ENCODE data around the gene H2AZ2.

H2AZ2 gene

DNA sequence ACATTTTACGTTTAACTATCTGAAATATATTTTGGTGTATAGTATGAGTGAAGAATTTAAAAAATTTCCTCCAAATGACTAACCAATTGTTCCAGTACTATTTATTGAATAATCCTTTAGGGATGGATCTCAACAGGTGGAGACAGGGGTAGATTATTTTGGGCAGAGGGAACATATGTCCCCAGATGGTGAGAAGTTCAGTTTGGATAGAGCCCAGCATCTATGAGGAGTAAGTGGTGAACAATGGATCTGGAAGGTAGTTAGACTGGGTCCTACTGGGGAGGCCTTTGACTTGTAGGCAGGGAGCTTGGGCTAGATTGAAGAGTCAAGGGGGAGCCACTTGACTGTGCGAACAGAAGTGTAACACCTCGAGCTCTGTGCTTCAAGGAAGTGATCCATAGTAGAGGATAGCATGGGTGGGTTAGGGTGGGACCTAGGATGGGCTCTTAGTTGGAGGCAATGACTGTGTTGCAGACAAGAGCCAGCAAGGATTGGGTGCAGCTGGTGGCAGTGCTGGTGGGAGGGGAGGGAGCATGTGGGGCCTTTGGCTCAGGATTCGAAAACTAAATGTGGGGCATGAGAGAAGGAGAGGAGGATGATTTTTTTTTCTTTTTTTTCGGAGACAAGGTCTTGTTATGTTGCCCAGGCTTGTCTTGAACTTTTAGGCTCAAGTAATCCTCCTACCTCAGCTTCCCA is 41.3 kb upstream of the H2AZ2 start:
- DNase-seq (ENCODE audit: low spot score), result no peak
- in situ Hi-C loops (cut with MboI; ENCODE audit: low sequenced_read_pairs, unreplicated experiment), result no loop called here
- TF ChIP-seq, protein P1, sequence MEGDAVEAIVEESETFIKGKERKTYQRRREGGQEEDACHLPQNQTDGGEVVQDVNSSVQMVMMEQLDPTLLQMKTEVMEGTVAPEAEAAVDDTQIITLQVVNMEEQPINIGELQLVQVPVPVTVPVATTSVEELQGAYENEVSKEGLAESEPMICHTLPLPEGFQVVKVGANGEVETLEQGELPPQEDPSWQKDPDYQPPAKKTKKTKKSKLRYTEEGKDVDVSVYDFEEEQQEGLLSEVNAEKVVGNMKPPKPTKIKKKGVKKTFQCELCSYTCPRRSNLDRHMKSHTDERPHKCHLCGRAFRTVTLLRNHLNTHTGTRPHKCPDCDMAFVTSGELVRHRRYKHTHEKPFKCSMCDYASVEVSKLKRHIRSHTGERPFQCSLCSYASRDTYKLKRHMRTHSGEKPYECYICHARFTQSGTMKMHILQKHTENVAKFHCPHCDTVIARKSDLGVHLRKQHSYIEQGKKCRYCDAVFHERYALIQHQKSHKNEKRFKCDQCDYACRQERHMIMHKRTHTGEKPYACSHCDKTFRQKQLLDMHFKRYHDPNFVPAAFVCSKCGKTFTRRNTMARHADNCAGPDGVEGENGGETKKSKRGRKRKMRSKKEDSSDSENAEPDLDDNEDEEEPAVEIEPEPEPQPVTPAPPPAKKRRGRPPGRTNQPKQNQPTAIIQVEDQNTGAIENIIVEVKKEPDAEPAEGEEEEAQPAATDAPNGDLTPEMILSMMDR (IDR thresholded peaks at IDR 0.05; ENCODE audit: borderline replicate concordance, control extremely low read depth, extremely low read depth, insufficient read depth, missing control alignments), result no peak

DNA sequence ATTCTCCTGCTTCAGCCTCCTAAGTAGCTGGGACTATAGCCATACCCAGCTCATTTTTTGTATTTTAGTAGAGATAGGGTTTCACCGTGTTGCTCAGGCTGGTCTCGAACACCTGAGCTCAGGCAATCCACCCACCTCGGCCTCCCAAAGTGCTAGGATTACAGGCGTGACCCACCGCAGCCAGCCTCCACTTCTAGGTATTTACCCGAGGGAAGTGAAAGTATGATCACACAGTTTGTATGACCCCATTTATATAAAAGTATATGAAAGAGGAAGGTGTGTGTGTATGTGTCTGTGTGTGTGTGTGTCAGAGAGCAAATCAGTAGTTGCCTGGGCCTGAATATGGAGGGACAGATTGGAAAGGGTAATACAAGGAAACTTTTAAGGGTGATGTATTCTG is 39.4 kb upstream of the H2AZ2 start:
- TF ChIP-seq, protein P1 (IDR thresholded peaks at IDR 0.05; ENCODE audit: borderline replicate concordance, control extremely low read depth, extremely low read depth, insufficient read depth, missing control alignments), result no peak
- DNase-seq (ENCODE audit: low spot score), result no peak
- in situ Hi-C loops (cut with MboI; ENCODE audit: low sequenced_read_pairs, unreplicated experiment), result no loop called here

DNA sequence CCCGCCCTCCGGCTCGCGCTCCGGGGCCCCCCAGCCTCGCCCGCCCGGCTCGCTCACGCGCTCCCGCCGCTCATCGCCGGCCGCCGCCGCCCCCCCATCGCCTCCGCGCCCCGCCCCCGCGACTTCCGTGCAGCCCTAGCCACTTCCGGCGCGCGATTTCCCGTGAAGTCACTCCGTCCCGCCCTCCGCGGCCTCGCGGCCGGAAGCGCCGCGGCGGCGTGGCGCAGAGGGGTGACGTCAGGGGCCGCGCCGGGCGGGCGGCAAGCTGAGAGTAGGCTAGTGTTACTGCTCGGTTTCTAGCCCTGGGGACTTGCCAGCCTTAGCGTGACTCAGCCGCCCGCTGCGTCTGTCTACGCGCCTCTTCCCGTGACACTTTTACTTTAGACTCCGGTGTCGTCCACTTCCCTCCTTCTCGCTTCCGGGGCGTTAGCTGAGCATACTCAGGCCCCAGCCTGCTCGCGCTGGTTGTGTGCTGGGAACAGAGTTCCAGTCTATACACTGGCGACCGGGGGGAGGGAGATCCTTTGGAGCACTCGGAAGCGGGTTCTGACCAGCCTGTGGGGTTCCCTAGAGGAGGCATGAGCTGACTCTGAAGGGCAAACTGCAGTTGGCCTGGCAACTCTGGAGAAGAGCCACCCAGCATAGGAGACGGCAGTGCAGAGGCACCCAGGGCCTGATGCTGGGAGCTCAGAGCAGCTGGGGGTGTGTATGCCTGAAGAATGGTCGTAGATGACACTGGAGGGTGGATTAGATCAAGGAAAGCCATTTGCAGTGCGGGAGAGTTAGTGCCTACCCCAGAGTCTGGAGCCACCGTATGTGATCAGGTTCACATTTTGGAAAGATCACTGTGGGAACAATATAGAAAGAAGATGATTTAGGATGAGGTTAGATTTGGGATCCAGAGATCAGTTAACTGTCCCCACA is 37.8 kb upstream of the H2AZ2 start, which contains the start of gene PURB:
PURB (minus strand) TSS at position 137 of the 924 bp plus-strand sequence. CDS start 182 bp downstream, outside the sequence.
- in situ Hi-C loops (cut with MboI; ENCODE audit: low sequenced_read_pairs, unreplicated experiment), result no loop called here
- DNase-seq (ENCODE audit: low spot score), result peak; percentile 95
- TF ChIP-seq, protein P1 (IDR thresholded peaks at IDR 0.05; ENCODE audit: borderline replicate concordance, control extremely low read depth, extremely low read depth, insufficient read depth, missing control alignments), result no peak

DNA sequence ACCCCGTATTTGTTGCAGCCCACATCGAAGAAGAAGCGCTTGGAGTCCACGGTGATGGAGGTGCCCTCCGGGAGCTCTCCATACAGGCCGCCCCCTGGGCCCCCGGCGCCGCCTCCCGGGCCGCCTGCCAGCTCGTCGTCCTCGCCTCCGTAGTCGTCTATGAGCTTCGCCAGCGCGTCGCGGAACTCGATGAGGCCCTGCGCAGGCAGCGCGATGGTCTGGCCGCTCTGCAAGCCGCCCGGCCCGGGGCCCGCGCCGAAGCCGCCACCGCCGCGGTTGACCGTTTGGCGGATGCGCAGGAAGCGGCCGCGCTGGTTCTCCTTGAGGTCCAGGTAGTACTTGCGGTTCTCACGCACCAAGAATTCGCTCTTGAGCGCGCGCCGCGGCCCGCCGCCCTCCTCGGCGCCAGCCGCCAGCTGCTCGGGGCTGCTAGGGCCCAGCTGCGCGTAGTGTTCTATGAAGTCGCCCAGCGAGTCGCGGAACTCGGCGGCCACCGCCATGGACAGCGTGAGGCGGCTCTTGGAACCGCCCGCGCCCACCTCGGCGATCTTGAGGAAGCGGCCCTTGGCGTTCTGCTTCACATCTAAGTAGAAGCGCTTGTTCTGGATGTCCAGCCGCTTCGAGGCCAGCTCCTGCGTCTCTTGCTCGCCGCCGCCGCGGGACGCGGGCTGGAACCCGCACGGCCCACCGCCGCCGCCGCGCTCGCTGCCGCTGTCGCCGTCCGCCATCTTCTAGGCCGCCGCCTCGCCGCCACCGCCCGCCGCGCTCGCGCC is 36.9 kb upstream of the H2AZ2 start:
- in situ Hi-C loops (cut with MboI; ENCODE audit: low sequenced_read_pairs, unreplicated experiment), result no loop called here
- TF ChIP-seq, protein P1 (IDR thresholded peaks at IDR 0.05; ENCODE audit: borderline replicate concordance, control extremely low read depth, extremely low read depth, insufficient read depth, missing control alignments), result no peak
- DNase-seq (ENCODE audit: low spot score), result peak; percentile 52

DNA sequence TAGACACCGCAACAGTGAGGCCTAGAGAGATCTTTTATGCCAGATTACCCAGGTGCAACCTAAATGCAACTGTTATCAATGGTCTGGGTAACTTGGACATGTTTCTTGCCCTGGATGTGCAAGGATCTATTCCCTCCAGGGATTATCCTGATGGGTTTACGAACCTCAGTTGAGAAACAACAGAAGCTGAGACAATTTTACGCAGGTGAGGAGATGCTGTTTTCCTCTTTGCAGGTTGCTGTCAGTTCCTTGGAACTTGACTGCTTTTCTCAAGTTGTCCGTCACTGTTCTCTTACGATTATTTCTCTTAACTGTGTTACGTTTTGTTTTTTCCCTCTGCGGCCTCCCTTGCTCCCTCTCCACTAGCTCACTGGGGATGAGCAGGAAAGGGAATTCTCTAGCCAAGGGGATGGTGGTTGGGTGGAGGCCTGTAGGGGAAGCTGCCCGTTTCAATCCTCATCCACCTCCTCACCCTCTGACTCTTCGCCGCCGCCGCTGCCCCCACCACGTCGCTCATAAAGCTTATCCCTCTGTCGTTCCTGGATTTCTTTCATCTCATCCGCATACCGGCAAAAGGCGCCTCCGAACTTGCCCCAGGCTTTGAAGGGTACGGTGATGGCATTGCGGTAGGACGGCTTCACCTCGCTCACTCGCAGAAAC is 36.2 kb upstream of the H2AZ2 start:
- DNase-seq (ENCODE audit: low spot score), result no peak
- TF ChIP-seq, protein P1 (IDR thresholded peaks at IDR 0.05; ENCODE audit: borderline replicate concordance, control extremely low read depth, extremely low read depth, insufficient read depth, missing control alignments), result no peak
- in situ Hi-C loops (cut with MboI; ENCODE audit: low sequenced_read_pairs, unreplicated experiment), result no loop called here

Data from GM13976 (cell line).